H1 (cell line): ENCODE data around the gene BUD23. TPM values are rescaled to one million over a fixed set of nuclear protein-coding genes. Genes with fewer than 3 reads are reported as not detected.

Experiments used
- CTCF ChIA-PET: fragments of 300-600 bp; sonication (Branson Sonifier 250); formaldehyde crosslinking; loops from one replicate; lab custom pipeline; 2021; ENCODE audit not compliant: partially characterized antibody; lab: Charles Lee
- POLR2A ChIA-PET: fragments of 300-600 bp; sonication (Branson Sonifier 250); formaldehyde crosslinking; loops from one replicate; lab custom pipeline; 2021; ENCODE audit warnings: inconsistent platforms; ENCODE audit not compliant: partially characterized antibody; lab: Charles Lee
- DNase-seq, 2 experiments: peaks; one replicate each; pipeline versions ENCODE4 v3.0.0 to v3.0.0-alpha.2; 2010 to 2022; ENCODE audit warnings: low spot score in 2 of 2, low read depth in 1 of 2, mixed read lengths in 1 of 2
- FAIRE-seq: peaks from 2 replicates; lab custom pipeline; 2011; peaks lifted over from hg19 to GRCh38; lab: Jason Lieb, UNC
- H2AFZ ChIP-seq: 2 replicates; pipeline ENCODE4 v1.8.1; 2012; ENCODE audit warnings: low read length, inconsistent platforms
- H2AK5ac ChIP-seq: 2 replicates; pipeline ENCODE4 v1.6.1; 2013; ENCODE audit warnings: low read depth, low read length
- H2BK120ac ChIP-seq: replicated peaks from 2 replicates; pipeline ENCODE3; 2013; ENCODE audit warnings: low read depth, low read length, inconsistent platforms
- H2BK12ac ChIP-seq: 2 replicates; pipeline ENCODE4 v1.6.1; 2013; ENCODE audit warnings: low read depth, low read length
- H2BK15ac ChIP-seq: 2 replicates; pipeline ENCODE4 v1.6.1; 2013; ENCODE audit warnings: low read length
- H2BK20ac ChIP-seq: 2 replicates; pipeline ENCODE4 v1.6.1; 2013; ENCODE audit warnings: low read length
- H2BK5ac ChIP-seq: 2 replicates; pipeline ENCODE4 v1.6.1; 2013; ENCODE audit warnings: low read depth, low read length
- H3K14ac ChIP-seq: 2 replicates; pipeline ENCODE4 v1.6.1; 2013; ENCODE audit warnings: inconsistent platforms; ENCODE audit not compliant: insufficient read length
- H3K18ac ChIP-seq: 2 replicates; pipeline ENCODE4 v1.6.1; 2013; ENCODE audit warnings: low read length; ENCODE audit errors: extremely low read depth
- H3K23ac ChIP-seq: 2 replicates; pipeline ENCODE4 v1.6.1; 2013; ENCODE audit warnings: inconsistent platforms; ENCODE audit not compliant: insufficient read length
- H3K23me2 ChIP-seq: 2 replicates; pipeline ENCODE4 v1.6.1; 2013; ENCODE audit warnings: low read depth, low read length
- H3K27ac ChIP-seq: 2 replicates; pipeline ENCODE4 v1.6.1; 2011; ENCODE audit warnings: low read depth, low read length, inconsistent platforms
- H3K27me3 ChIP-seq, 4 experiments: replicated peaks in 1 of 4; 1 replicate in 1 of 4; 2 replicates in 3 of 4; pipeline versions ENCODE4 v1.6.1 to v1.8.1; 2011 to 2013; ENCODE audit warnings: low read length in 3 of 4, mild to moderate bottlenecking in 3 of 4, inconsistent platforms in 2 of 4, mixed read lengths in 2 of 4, moderate library complexity in 1 of 4; ENCODE audit not compliant: control insufficient read depth in 3 of 4, insufficient read depth in 3 of 4; ENCODE audit errors: extremely low read depth in 1 of 4
- H3K36me3 ChIP-seq, 4 experiments: 2 replicates each; pipeline versions ENCODE4 v1.6.1 to v1.8.1; 2011 to 2013; ENCODE audit warnings: mild to moderate bottlenecking in 4 of 4, low read length in 3 of 4, moderate library complexity in 2 of 4, control low read depth in 1 of 4, inconsistent platforms in 1 of 4; ENCODE audit not compliant: insufficient read depth in 4 of 4, control insufficient read depth in 2 of 4
- H3K4ac ChIP-seq: replicated peaks from 2 replicates; pipeline ENCODE3; 2013; ENCODE audit warnings: low read length, low read depth, mixed read lengths, inconsistent platforms; ENCODE audit not compliant: insufficient read length
- H3K4me1 ChIP-seq, 4 experiments: replicated peaks in 1 of 4; 1 replicate in 1 of 4; 2 replicates in 3 of 4; pipeline versions ENCODE4 v1.6.1 to v1.8.1; 2011 to 2013; ENCODE audit warnings: low read length in 3 of 4, inconsistent platforms in 2 of 4, mixed read lengths in 1 of 4; ENCODE audit not compliant: insufficient read depth in 4 of 4, control insufficient read depth in 3 of 4
- H3K4me2 ChIP-seq, 2 experiments: 2 replicates each; pipeline versions ENCODE4 v1.6.1 to v1.8.1; 2011 to 2013; ENCODE audit warnings: low read depth in 2 of 2, low read length in 2 of 2, control low read depth in 1 of 2, inconsistent platforms in 1 of 2, mild to moderate bottlenecking in 1 of 2; ENCODE audit not compliant: insufficient read depth in 1 of 2
- H3K4me3 ChIP-seq, 4 experiments: fragments of 200-600, 300-600 bp in 1 of 4; sonication (generic), shearing (Covaris generic), sonication (Bioruptor Twin) in 1 of 4; 2 replicates each; pipeline versions ENCODE4 v1.5.1 to v1.8.1; 2011 to 2016; ENCODE audit warnings: low read length in 4 of 4, low read depth in 3 of 4, control low read depth in 2 of 4, inconsistent platforms in 2 of 4, mild to moderate bottlenecking in 2 of 4, mixed read lengths in 1 of 4, moderate library complexity in 1 of 4; ENCODE audit not compliant: insufficient read depth in 2 of 4; ENCODE audit errors: extremely low read depth in 1 of 4
- H3K56ac ChIP-seq: replicated peaks from 2 replicates; pipeline ENCODE3; 2013; ENCODE audit warnings: low read depth, mild to moderate bottlenecking, mixed read lengths, low read length, inconsistent platforms; ENCODE audit not compliant: insufficient read length
- H3K79me1 ChIP-seq: 2 replicates; pipeline ENCODE4 v1.6.1; 2013; ENCODE audit warnings: low read depth, low read length, control low read depth
- H3K79me2 ChIP-seq, 2 experiments: 2 replicates each; pipeline versions ENCODE4 v1.6.1 to v1.8.1; 2012 to 2013; ENCODE audit warnings: low read length in 2 of 2, mild to moderate bottlenecking in 2 of 2, inconsistent platforms in 1 of 2; ENCODE audit not compliant: insufficient read depth in 2 of 2, control insufficient read depth in 1 of 2
- H3K9ac ChIP-seq, 4 experiments: replicated peaks in 1 of 4; 1 replicate in 1 of 4; 2 replicates in 3 of 4; pipeline versions ENCODE4 v1.6.1 to v1.8.1; 2011 to 2013; ENCODE audit warnings: low read depth in 3 of 4, low read length in 3 of 4, control low read depth in 2 of 4, mild to moderate bottlenecking in 2 of 4, moderate library complexity in 2 of 4, inconsistent platforms in 1 of 4; ENCODE audit errors: extremely low read depth in 1 of 4
- H3K9me3 ChIP-seq, 2 experiments: 2 replicates each; pipeline versions ENCODE4 v1.6.1 to v1.8.1; 2012 to 2013; ENCODE audit warnings: mild to moderate bottlenecking in 2 of 2, moderate library complexity in 2 of 2, control low read depth in 1 of 2, inconsistent platforms in 1 of 2, low read depth in 1 of 2, low read length in 1 of 2, mixed read lengths in 1 of 2; ENCODE audit not compliant: insufficient read depth in 2 of 2
- H4K20me1 ChIP-seq, 2 experiments: replicated peaks in 1 of 2; 2 replicates each; pipeline versions ENCODE3 to v1.8.1; 2011 to 2013; ENCODE audit warnings: inconsistent platforms in 2 of 2, low read length in 2 of 2, mild to moderate bottlenecking in 1 of 2; ENCODE audit not compliant: insufficient read depth in 2 of 2, control insufficient read depth in 1 of 2
- H4K5ac ChIP-seq: 2 replicates; pipeline ENCODE4 v1.6.1; 2013; ENCODE audit warnings: low read length, low read depth, mixed read lengths, inconsistent platforms; ENCODE audit not compliant: insufficient read length
- H4K8ac ChIP-seq: 2 replicates; pipeline ENCODE4 v1.8.0; 2013; ENCODE audit warnings: mild to moderate bottlenecking, moderate library complexity, low read length, inconsistent platforms; ENCODE audit not compliant: insufficient read depth; ENCODE audit errors: extremely low read depth
- H4K91ac ChIP-seq: replicated peaks from 2 replicates; pipeline ENCODE3; 2013; ENCODE audit warnings: low read length, mixed read lengths, inconsistent platforms; ENCODE audit not compliant: insufficient read length
- BCL11A ChIP-seq, 2 experiments: IDR thresholded peaks; one replicate each; pipeline ENCODE4 v1.6.1; 2011; ENCODE audit warnings: low read depth in 2 of 2, low read length in 2 of 2, mild to moderate bottlenecking in 2 of 2
- CREB1 ChIP-seq: IDR thresholded peaks from 2 replicates; pipeline ENCODE4 v1.6.1; 2012; ENCODE audit warnings: inconsistent platforms
- HDAC6 ChIP-seq: IDR thresholded peaks from one replicate; pipeline ENCODE4 v1.7.1; 2012; ENCODE audit warnings: low read depth, mild to moderate bottlenecking, inconsistent platforms, low read length, moderate library complexity
- JUND ChIP-seq: IDR thresholded peaks from 2 replicates; pipeline ENCODE4 v1.6.1; 2011; ENCODE audit warnings: mild to moderate bottlenecking, improper control_type of control experiment, low read length
- NANOG ChIP-seq: IDR thresholded peaks from 2 replicates; pipeline ENCODE4 v1.6.1; 2011; ENCODE audit warnings: low read length, low read depth, mild to moderate bottlenecking, inconsistent platforms; ENCODE audit not compliant: insufficient read depth, poor library complexity, severe bottlenecking
- NRF1 ChIP-seq: IDR thresholded peaks from 2 replicates; pipeline ENCODE4 v1.6.1; 2011; ENCODE audit warnings: mild to moderate bottlenecking, low read depth, low read length, improper control_type of control experiment
- RBBP5 ChIP-seq: IDR thresholded peaks from 2 replicates; pipeline ENCODE4 v1.7.1; 2012; ENCODE audit warnings: low read depth, mild to moderate bottlenecking, inconsistent platforms, low read length, moderate library complexity, borderline replicate concordance
- SIRT6 ChIP-seq: IDR thresholded peaks from one replicate; pipeline ENCODE4 v1.7.1; 2012; ENCODE audit warnings: low read length, inconsistent platforms
- SUZ12 ChIP-seq: fragments of 200-600 bp; sonication (generic); IDR thresholded peaks from 2 replicates; pipeline ENCODE4 v1.6.1; 2012; ENCODE audit warnings: mild to moderate bottlenecking, inconsistent platforms, low read length, moderate library complexity, mixed read lengths
- polyA plus RNA-seq, 7 experiments: library from polyadenylated mRNA; depleted of rRNA in 3 of 7; stranded (reverse) in 5 of 7; unstranded in 2 of 7; fragments of >200 nt in 5 of 7; fragments of 200-250 nt in 2 of 7; gene quantifications; 1 replicate in 5 of 7; 2 replicates in 1 of 7; 4 replicates in 1 of 7; pipeline versions ENCODE4 v1.2.1 to v1.2.3, GENCODE V29; 2011 to 2013; ENCODE audit warnings: missing spikeins in 2 of 7, mixed read lengths in 2 of 7
- total RNA-seq: library from RNA; stranded (reverse); fragmentation: NEBNext Ultra II Directional; extraction: Animal tissue kit (Norgen Biotek cat#: 25700); gene quantifications from 2 replicates; pipeline ENCODE4 v1.2.1, GENCODE V29; 2021
- TF ChIP-seq, protein P1 (sequence below): IDR thresholded peaks from 2 replicates; pipeline ENCODE4 v1.6.1; 2011; ENCODE audit warnings: low read depth, mild to moderate bottlenecking, low read length; ENCODE audit not compliant: insufficient read depth
- TF ChIP-seq, protein P2 (sequence below): IDR thresholded peaks from 2 replicates; pipeline ENCODE4 v1.6.1; 2011; ENCODE audit warnings: low read length, improper control_type of control experiment

BUD23 gene
- total and polyA plus RNA-seq, 2 of the 8 experiments (the other 6 are each of a cell fraction or from before 2014, with no cell fraction given), result 72.3 to 78.4 TPM

DNA sequence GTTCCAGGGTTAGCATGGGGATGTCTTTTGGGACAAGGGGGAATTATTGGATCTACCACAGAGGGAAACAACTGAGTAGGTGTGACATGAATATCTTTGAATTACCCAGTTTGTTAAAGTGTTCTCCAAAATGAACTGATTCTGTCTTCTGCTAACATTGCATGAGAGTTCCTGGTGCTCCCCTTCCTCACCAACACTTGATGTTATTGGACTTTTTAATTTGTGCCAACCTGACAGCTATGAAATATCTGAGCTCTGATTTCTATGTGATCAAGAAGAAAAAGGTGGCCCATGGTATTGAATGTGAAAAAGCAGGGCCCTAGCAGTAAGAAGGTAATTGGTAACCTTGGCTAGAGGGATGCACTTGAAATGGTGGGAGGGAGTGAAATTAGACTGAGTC, 20.4 kb upstream of the BUD23 start:
- peak overlapping the region; percentile 27; the same call in 1 of the 2 replicates for H2BK12ac ChIP-seq
- H2BK5ac ChIP-seq, result no peak overlapping the region
- no peaks in the 10 kb centered on the region for H4K20me1 ChIP-seq
- peaks cover 0 to 4% of the 10 kb centered on the region in 2 experiments; a peak in 1 of 4 replicates for H3K9me3 ChIP-seq
- H3K27ac ChIP-seq, result no peak overlapping the region
- no peaks in the 10 kb centered on the region for H3K27me3 ChIP-seq
- no peak overlapping the region for H2AFZ ChIP-seq
- no peaks in the 10 kb centered on the region for H3K36me3 ChIP-seq
- no peak overlapping the region for H3K4ac ChIP-seq
- H3K4me3 ChIP-seq, result no peak overlapping the region
- no peak overlapping the region for H3K14ac ChIP-seq
- H3K9ac ChIP-seq, result no peak overlapping the region
- no peaks in the 10 kb centered on the region for H3K79me2 ChIP-seq
- H4K5ac ChIP-seq, result no peak overlapping the region
- H2BK120ac ChIP-seq, result no peak overlapping the region
- no peak overlapping the region for H2BK15ac ChIP-seq
- no peak for FAIRE-seq
- peaks cover 2% of the 10 kb centered on the region; the same call in 1 of the 2 replicates for H3K23me2 ChIP-seq
- H4K8ac ChIP-seq, result no peak overlapping the region
- DNase-seq, result no peak
- TF ChIP-seq, protein P1, sequence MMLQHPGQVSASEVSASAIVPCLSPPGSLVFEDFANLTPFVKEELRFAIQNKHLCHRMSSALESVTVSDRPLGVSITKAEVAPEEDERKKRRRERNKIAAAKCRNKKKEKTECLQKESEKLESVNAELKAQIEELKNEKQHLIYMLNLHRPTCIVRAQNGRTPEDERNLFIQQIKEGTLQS, result no peak
- no peak for TF ChIP-seq NANOG
- no peak for TF ChIP-seq NRF1
- no peak for TF ChIP-seq RBBP5
- no peak for TF ChIP-seq HDAC6
- TF ChIP-seq BCL11A (IDR thresholded peaks at IDR 0.05; ENCODE audit: low read depth in 2 of 2, low read length in 2 of 2), result no peak
- TF ChIP-seq, protein P2, sequence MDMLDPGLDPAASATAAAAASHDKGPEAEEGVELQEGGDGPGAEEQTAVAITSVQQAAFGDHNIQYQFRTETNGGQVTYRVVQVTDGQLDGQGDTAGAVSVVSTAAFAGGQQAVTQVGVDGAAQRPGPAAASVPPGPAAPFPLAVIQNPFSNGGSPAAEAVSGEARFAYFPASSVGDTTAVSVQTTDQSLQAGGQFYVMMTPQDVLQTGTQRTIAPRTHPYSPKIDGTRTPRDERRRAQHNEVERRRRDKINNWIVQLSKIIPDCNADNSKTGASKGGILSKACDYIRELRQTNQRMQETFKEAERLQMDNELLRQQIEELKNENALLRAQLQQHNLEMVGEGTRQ, result no peak
- no peak for TF ChIP-seq SIRT6
- TF ChIP-seq SUZ12, result no peak
- no peak for TF ChIP-seq CREB1
- TF ChIP-seq JUND, result no peak
- H3K23ac ChIP-seq, result no peak overlapping the region
- H3K4me2 ChIP-seq, result no peak overlapping the region
- POLR2A ChIA-PET, result interaction anchor here (1.0 kb wide), 1 partner anchor 14 kb away, joined by 3 read pairs; no protein-coding TSS in a partner anchor
- no peaks in the 10 kb centered on the region for H3K79me1 ChIP-seq
- no peak overlapping the region for H3K56ac ChIP-seq
- peak overlapping the region; percentile 86; the same call in 1 of the 2 replicates for H2AK5ac ChIP-seq
- no peak overlapping the region for H3K18ac ChIP-seq
- H2BK20ac ChIP-seq, result no peak overlapping the region
- H4K91ac ChIP-seq, result no peak overlapping the region
- H3K4me1 ChIP-seq, result peaks cover 0 to 3% (median 0%) of the 10 kb centered on the region in 4 experiments; a peak in 2 of 7 replicates
- CTCF ChIA-PET, result interaction anchor here (1.3 kb wide), 1 partner anchor 38 kb away, joined by 4 read pairs; the partner anchor contains the start of gene MLXIPL
